Osteocyte (in vitro differentiated cells): ENCODE results near the gene SAMD13. TPM values are rescaled to one million over a fixed set of nuclear protein-coding genes. Genes with fewer than 3 reads are reported as not detected.

Experiments
- DNase-seq: peaks from one replicate; pipeline ENCODE4 v3.0.0; 2021; ENCODE audit warnings: mixed read lengths; ENCODE audit not compliant: unreplicated experiment; ENCODE audit errors: extremely low spot score
- H3K27ac Mint-ChIP-seq: one replicate; pipeline ENCODE4 v1.8.0; 2021; ENCODE audit warnings: mild to moderate bottlenecking, mixed read lengths; ENCODE audit not compliant: unreplicated experiment
- H3K27me3 Mint-ChIP-seq: one replicate; pipeline ENCODE4 v1.8.0; 2021; ENCODE audit warnings: mixed read lengths; ENCODE audit not compliant: unreplicated experiment
- H3K36me3 Mint-ChIP-seq: one replicate; pipeline ENCODE4 v1.8.0; 2021; ENCODE audit warnings: mixed read lengths; ENCODE audit not compliant: unreplicated experiment
- H3K4me1 Mint-ChIP-seq: one replicate; pipeline ENCODE4 v1.8.0; 2021; ENCODE audit warnings: mixed read lengths; ENCODE audit not compliant: unreplicated experiment
- H3K4me3 Mint-ChIP-seq: one replicate; pipeline ENCODE4 v1.8.0; 2021; ENCODE audit warnings: mild to moderate bottlenecking, moderate library complexity, mixed read lengths; ENCODE audit not compliant: unreplicated experiment
- H3K9me3 Mint-ChIP-seq: one replicate; pipeline ENCODE4 v1.8.0; 2021; ENCODE audit warnings: mixed read lengths; ENCODE audit not compliant: unreplicated experiment
- CTCF ChIP-seq: fragments of 200-600 bp; sonication (generic); IDR thresholded peaks from 2 replicates; pipeline ENCODE4 v1.5.0; 2021; ENCODE audit warnings: antibody characterized with exemption, mild to moderate bottlenecking, moderate library complexity
- total RNA-seq: library from RNA; stranded (reverse); gene quantifications from 2 replicates; pipeline ENCODE4 v1.2.1, GENCODE V29; 2021

The SAMD13 gene
- total RNA-seq, 1 donor from 2014 or later = 0.99 TPM

GRCh38 chr1:84353695-84354094 lies 52.2 kb downstream of the SAMD13 start:
- no peak for DNase-seq
- TF ChIP-seq CTCF = no peak
- Mint-ChIP-seq H3K27ac (no peak overlapping the region), H3K4me1 (no peaks in the 10 kb centered on the region), H3K4me3 (no peak overlapping the region), H3K27me3 (no peaks in the 10 kb centered on the region), H3K9me3 (no peaks in the 10 kb centered on the region), H3K36me3 (no peaks in the 10 kb centered on the region)

GRCh38 chr1:84355556-84355955 lies 54.0 kb downstream of the SAMD13 start:
- DNase-seq = no peak
- no peaks in the 10 kb centered on the region for H3K4me1 Mint-ChIP-seq
- H3K36me3 Mint-ChIP-seq = no peaks in the 10 kb centered on the region
- H3K27me3 Mint-ChIP-seq = no peaks in the 10 kb centered on the region
- H3K27ac Mint-ChIP-seq = no peak overlapping the region
- no peak overlapping the region for H3K4me3 Mint-ChIP-seq
- TF ChIP-seq CTCF = no peak
- H3K9me3 Mint-ChIP-seq = no peaks in the 10 kb centered on the region

GRCh38 chr1:84356881-84357280 lies 55.4 kb downstream of the SAMD13 start:
- no peak for DNase-seq
- Mint-ChIP-seq H3K4me1 (no peaks in the 10 kb centered on the region), H3K36me3 (no peaks in the 10 kb centered on the region), H3K4me3 (no peak overlapping the region), H3K9me3 (no peaks in the 10 kb centered on the region), H3K27ac (no peak overlapping the region), H3K27me3 (no peaks in the 10 kb centered on the region)
- no peak for TF ChIP-seq CTCF

- Mint-ChIP-seq H3K4me3 (no peak overlapping the region), H3K9me3 (no peaks in the 10 kb centered on the region), H3K27ac (no peak overlapping the region), H3K27me3 (no peaks in the 10 kb centered on the region), H3K36me3 (no peaks in the 10 kb centered on the region), H3K4me1 (no peaks in the 10 kb centered on the region)
- no peak for DNase-seq
- no peak for TF ChIP-seq CTCF
Measured at GRCh38 chr1:84358695-84359094, 57.2 kb downstream of the SAMD13 start.

- Mint-ChIP-seq H3K27ac (no peak overlapping the region), H3K4me1 (peaks cover 2% of the 10 kb centered on the region)
Measured at GRCh38 chr1:84360316-84360715, 58.8 kb downstream of the SAMD13 start.

More at GRCh38 chr1:84360316-84360715, 58.8 kb downstream of the SAMD13 start:
- Mint-ChIP-seq H3K36me3 (no peaks in the 10 kb centered on the region), H3K27me3 (no peaks in the 10 kb centered on the region), H3K4me3 (no peak overlapping the region), H3K9me3 (no peaks in the 10 kb centered on the region)
- no peak for DNase-seq
- TF ChIP-seq CTCF = no peak
